OCI-LY3 (cell line): ENCODE data around the gene MRC1.

Source experiments
- CTCF ChIP-seq: fragments of 200-600, 300-600 bp; sonication (generic); IDR thresholded peaks from 2 replicates; pipeline ENCODE4 v1.5.1; 2014; ENCODE audit warnings: antibody characterized with exemption, low read length, low read depth
- EZH2phosphoT487 ChIP-seq: fragments of 200-600 bp; shearing (Covaris generic); IDR thresholded peaks from 2 replicates; pipeline ENCODE4 v1.6.1; 2018; ENCODE audit warnings: antibody characterized with exemption, mixed run types, low read depth

DNA sequence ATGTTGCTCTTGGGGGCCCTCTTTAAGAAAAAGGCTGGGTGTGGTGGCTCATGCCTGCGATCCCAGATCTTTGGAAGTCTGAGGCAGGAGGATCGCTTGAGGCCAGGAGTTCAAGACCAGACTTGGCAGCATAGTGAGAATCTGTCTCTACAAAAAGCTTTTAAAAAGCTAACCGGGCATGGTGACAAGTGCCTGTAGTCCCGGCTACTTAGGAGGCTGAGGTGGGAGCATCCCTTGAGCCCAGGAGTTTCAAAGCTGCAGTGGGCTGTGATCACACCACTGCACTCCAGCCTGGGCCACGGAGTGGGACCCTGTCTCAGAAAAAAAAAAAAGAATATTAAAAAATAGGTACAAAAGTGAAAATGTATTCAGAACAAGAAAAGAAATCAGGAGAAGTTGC is 104.5 kb downstream of the MRC1 start:
- TF ChIP-seq CTCF (no peak), EZH2phosphoT487 (no peak)
